Measurements from ENCODE around the gene SPARC.

- TF ChIP-seq POLR2A (IDR thresholded peaks at IDR 0.05) (no peak), EP300 (IDR thresholded peaks at IDR 0.05) (no peak), POLR2AphosphoS5 (IDR thresholded peaks at IDR 0.05) (no peak)
- TF ChIP-seq, protein P1, sequence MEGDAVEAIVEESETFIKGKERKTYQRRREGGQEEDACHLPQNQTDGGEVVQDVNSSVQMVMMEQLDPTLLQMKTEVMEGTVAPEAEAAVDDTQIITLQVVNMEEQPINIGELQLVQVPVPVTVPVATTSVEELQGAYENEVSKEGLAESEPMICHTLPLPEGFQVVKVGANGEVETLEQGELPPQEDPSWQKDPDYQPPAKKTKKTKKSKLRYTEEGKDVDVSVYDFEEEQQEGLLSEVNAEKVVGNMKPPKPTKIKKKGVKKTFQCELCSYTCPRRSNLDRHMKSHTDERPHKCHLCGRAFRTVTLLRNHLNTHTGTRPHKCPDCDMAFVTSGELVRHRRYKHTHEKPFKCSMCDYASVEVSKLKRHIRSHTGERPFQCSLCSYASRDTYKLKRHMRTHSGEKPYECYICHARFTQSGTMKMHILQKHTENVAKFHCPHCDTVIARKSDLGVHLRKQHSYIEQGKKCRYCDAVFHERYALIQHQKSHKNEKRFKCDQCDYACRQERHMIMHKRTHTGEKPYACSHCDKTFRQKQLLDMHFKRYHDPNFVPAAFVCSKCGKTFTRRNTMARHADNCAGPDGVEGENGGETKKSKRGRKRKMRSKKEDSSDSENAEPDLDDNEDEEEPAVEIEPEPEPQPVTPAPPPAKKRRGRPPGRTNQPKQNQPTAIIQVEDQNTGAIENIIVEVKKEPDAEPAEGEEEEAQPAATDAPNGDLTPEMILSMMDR (IDR thresholded peaks at IDR 0.05), result no peak
Observed at GRCh38 chr5:151630088-151630487, 56.6 kb downstream of the SPARC start.
